ENCODE results near the gene PEAK1. TPM values are rescaled to one million over a fixed set of nuclear protein-coding genes. Genes with fewer than 3 reads are reported as not detected.

PEAK1 gene
- total RNA-seq, 1 donor from 2014 or later = 103 TPM

- DNase-seq (ENCODE audit: extremely low read depth, low read depth, low spot score) = no peak
Measured at GRCh38 chr15:77370580-77370979, 49.3 kb downstream of the PEAK1 start.

DNA sequence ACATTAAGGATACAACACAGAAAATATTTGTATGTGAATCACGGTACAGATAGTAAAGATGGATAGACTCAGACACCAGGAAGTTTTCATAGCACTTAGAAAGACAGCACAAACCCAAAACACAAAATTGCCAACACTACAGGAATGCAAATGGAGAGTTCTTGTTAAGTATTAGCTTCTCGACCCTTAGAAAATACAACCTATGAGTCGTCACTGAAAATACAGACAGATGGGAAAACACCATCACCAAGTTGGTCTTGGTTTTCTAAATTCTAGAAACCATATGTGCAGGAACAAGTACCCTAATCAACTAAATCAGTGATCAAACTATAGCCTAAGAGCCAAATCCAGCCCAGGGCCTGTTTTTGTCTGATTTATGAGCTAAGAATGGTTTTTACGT, 50.7 kb downstream of the PEAK1 start:
- no peak for DNase-seq (ENCODE audit: extremely low read depth, low read depth, low spot score)

DNA sequence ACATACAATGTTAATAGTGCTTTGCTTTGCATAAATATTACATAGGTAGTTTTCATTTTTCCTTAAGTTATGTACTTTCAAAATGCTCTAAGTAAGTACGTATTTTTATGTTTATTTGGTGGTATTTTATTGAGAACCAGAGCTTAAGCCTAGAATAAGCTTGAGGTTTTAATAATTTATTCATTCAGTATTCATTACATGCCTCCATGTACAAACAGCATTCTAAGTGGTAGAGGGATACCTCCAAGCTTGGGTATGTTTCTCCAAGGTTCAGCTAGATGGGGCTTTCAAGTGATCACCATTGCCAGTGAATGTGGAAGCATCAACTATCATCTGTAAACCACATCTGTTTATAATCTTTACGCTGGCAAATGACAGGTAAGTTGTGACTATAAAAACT, 52.3 kb downstream of the PEAK1 start:
- no peak for DNase-seq (ENCODE audit: extremely low read depth, low read depth, low spot score)

- no peak for DNase-seq (ENCODE audit: extremely low read depth, low read depth, low spot score)
Measured at GRCh38 chr15:77361456-77361855, 58.4 kb downstream of the PEAK1 start.

DNA sequence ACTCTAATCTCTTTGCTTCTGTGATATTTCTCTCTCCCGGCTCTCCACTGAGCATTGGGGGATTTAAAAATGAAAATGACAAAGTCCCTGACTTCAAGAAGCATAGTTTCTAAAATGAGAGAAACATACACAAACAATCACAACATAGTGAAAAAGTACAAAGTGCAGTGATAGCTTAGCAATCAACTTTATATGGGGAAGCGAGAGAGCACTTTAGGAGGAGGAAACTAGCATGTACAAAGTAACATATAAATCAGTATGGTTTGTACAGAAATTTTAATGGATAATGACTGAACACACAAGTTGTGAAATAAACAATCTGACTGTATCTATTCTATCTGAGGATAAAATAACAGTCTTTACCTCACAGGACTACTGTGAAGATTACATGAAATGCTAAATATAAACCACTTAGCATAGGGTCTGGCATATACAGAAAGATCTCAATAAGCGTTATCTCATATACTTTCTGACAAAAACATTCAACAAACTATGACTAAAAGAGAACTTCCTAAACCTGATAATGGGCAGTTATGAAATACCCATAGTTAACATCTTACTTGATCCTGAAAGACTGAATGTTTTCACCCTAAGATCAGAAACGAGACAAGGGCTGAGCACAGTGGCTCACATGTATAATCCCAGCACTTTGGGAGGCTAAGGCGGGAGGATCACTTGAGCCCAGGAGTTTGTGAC, 61.2 kb downstream of the PEAK1 start:
- no peak for DNase-seq (ENCODE audit: extremely low read depth, low read depth, low spot score)

- no peak for DNase-seq (ENCODE audit: extremely low read depth, low read depth, low spot score)
Measured at GRCh38 chr15:77356305-77356704, 63.6 kb downstream of the PEAK1 start.

- DNase-seq (ENCODE audit: extremely low read depth, low read depth, low spot score) = no peak
Measured at GRCh38 chr15:77355321-77355720, 64.6 kb downstream of the PEAK1 start.

DNA sequence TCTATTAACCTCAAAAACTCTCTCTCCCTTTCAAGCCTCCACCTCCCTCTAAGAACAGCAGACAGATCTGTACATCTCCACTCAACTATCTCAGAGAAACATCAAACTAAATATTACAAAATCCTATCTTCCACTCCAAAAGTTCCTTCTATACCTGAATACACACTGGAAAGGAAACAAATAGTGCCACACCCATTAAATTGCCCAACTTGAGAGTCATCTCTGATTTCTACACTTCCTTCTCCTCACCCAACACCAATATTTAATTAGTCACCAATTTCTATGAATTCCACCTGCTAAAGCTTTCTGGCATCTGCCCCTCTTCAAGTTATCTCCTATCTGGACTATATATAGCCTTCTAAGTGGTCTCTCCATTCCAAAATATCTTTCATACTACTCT, 65.8 kb downstream of the PEAK1 start:
- DNase-seq (ENCODE audit: extremely low read depth, low read depth, low spot score) = no peak

GRCh38 chr15:77352887-77353286, 67.0 kb downstream of the PEAK1 start:
- no peak for DNase-seq (ENCODE audit: extremely low read depth, low read depth, low spot score)

GRCh38 chr15:77350792-77351191, 69.1 kb downstream of the PEAK1 start:
- no peak for DNase-seq (ENCODE audit: extremely low read depth, low read depth, low spot score)

GRCh38 chr15:77349666-77350065, 70.2 kb downstream of the PEAK1 start:
- no peak for DNase-seq (ENCODE audit: extremely low read depth, low read depth, low spot score)

- DNase-seq (ENCODE audit: extremely low read depth, low read depth, low spot score) = no peak
Measured at GRCh38 chr15:77348511-77348910, 71.4 kb downstream of the PEAK1 start.

DNA sequence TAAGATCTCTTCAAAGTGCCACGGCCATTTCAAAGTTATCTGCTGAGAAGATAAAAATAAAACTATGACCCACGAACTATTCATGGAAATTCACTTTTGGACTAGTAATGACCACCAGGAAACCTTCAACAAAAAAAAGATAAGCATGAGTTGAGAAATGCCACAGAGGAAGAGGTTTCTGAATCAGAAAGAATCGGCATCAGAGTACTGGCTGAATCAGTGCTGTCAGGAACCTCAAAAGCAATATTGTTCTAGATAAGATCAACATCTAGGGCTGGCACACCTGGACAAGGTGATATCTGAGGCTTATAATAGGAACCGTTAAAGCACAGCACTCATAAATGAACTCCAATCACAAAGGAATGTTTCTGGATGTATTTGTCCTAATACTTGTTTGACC, 72.7 kb downstream of the PEAK1 start:
- no peak for DNase-seq (ENCODE audit: extremely low read depth, low read depth, low spot score)

GRCh38 chr15:77346245-77347036, 73.5 kb downstream of the PEAK1 start:
- DNase-seq (ENCODE audit: extremely low read depth, low read depth, low spot score) = no peak

DNA sequence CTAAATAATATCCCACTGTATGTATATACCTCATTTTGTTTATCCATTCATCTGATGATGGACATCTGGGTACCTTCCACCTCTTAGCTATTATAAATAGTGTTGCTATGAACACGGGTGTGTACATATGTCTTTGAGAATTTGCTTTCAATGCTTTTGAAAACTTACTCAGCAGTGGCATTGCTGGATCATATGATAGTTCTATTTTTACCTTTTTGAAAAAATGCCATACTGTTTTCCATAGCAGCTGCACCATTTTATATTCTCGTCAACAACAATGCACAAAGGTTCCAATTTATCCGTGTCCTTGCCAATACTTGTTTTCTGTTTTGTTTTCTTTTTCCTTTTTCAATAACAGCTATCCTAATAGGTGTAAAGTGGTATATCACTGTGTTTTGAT, 77.1 kb downstream of the PEAK1 start:
- no peak for DNase-seq (ENCODE audit: extremely low read depth, low read depth, low spot score)

GRCh38 chr15:77340245-77340644, 79.7 kb downstream of the PEAK1 start:
- DNase-seq (ENCODE audit: extremely low read depth, low read depth, low spot score) = no peak

- no peak for DNase-seq (ENCODE audit: extremely low read depth, low read depth, low spot score)
Measured at GRCh38 chr15:77336006-77336405, 83.9 kb downstream of the PEAK1 start.

DNA sequence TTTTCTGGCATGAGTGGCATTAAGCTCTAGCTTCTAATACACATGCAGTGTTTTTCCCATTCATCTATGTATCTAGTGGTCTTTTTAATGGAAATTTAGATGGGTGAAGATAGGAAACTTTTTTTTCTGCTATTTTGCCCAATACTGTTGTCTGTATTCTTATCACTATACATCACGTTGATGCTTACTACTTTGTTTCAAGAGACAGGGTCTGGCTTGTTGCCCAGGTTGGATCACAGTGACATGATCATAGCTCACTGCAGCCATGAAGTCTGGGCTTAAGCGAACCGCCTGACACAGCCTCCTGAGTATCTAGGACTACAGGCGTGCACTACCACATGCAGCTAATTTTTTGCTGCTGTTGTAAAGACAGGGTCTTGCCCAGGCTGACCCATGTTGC, 84.6 kb downstream of the PEAK1 start:
- DNase-seq (ENCODE audit: extremely low read depth, low read depth, low spot score) = no peak

DNA sequence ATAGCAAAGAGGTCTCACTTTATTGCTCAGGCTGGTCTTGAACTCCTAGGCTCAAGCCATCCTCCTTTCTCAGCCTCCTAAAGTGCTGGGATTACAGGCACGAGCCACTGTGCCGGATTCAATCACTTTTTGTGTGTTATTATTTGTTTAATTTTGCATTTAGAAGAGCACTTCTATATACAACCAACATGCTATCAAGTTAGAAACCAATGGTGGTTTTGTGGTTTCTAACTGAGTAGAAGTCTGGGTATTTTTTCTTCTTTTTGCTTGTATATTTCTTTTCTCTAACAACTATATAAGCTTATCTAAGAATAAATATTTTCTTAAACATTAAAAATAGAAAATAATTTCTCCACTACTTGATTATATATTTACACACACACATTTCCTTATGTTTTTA, 86.7 kb downstream of the PEAK1 start:
- DNase-seq (ENCODE audit: extremely low read depth, low read depth, low spot score) = no peak

- DNase-seq (ENCODE audit: extremely low read depth, low read depth, low spot score) = no peak
Measured at GRCh38 chr15:77329202-77329601, 90.7 kb downstream of the PEAK1 start.

DNA sequence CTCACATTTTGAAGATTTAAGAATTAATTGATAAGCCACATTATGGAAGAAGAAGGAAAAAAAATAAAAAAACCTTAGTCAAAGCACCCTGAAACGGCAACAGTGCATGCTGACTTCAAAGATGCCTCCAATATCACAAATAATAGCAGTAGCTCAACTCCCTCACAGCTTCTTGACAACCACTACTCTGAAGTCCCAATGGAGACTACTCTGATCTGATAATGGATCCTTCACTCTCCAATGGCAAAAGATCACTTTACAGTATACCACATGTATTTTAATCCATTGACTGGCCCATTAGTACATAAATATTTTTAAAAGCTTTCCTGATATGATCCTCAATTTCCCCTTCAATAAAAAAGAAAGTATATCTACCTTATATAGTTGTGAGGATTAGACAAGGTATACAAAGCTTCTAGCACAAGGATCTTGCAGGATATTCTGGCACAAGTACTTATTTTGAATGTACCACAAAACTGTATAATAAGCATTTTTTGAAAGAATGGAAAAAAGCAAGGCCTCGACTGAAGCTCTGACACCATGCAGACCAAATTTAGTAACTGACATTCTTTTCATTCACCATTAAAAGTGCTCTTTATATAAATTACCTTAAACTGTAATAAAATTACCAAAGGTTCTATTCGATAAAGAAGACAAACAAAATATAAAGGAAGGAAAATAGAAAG, 91.9 kb downstream of the PEAK1 start:
- DNase-seq (ENCODE audit: extremely low read depth, low read depth, low spot score) = no peak

GRCh38 chr15:77327168-77327567, 92.7 kb downstream of the PEAK1 start:
- DNase-seq (ENCODE audit: extremely low read depth, low read depth, low spot score) = no peak

All from glomerular endothelial cell (primary cell).